Measurements from ENCODE around the gene RPL39.

- TF ChIP-seq POLR2A (IDR thresholded peaks at IDR 0.05) (no peak), CTCF (IDR thresholded peaks at IDR 0.05) (no peak)
Observed at GRCh38 chrX:119816300-119816699, 24.9 kb upstream of the RPL39 start.
